GM19025 (cell line): Measurements from ENCODE around the gene FXYD1.

ENCODE experiments used
- ATAC-seq: cut with Tn5 transposase; IDR thresholded peaks from one replicate; pipeline ENCODE4 v1.9.1; 2021; ENCODE audit warnings: mild to moderate bottlenecking, low read depth, moderate library complexity; ENCODE audit not compliant: unreplicated experiment

Gene FXYD1

GRCh38 chr19:35178701-35179100 is 40.1 kb downstream of the FXYD1 start:
- ATAC-seq = no peak

GRCh38 chr19:35179830-35180229 is 41.2 kb downstream of the FXYD1 start:
- ATAC-seq = no peak

- ATAC-seq = no peak
These were observed 42.8 kb downstream of the FXYD1 start for GRCh38 chr19:35181387-35181786.

- no peak for ATAC-seq
These were observed 45.6 kb downstream of the FXYD1 start for GRCh38 chr19:35184267-35184666.

- ATAC-seq = no peak
These were observed 46.3 kb downstream of the FXYD1 start for GRCh38 chr19:35184884-35185283.
